Measurements from ENCODE around the gene MRGPRE.

DNA sequence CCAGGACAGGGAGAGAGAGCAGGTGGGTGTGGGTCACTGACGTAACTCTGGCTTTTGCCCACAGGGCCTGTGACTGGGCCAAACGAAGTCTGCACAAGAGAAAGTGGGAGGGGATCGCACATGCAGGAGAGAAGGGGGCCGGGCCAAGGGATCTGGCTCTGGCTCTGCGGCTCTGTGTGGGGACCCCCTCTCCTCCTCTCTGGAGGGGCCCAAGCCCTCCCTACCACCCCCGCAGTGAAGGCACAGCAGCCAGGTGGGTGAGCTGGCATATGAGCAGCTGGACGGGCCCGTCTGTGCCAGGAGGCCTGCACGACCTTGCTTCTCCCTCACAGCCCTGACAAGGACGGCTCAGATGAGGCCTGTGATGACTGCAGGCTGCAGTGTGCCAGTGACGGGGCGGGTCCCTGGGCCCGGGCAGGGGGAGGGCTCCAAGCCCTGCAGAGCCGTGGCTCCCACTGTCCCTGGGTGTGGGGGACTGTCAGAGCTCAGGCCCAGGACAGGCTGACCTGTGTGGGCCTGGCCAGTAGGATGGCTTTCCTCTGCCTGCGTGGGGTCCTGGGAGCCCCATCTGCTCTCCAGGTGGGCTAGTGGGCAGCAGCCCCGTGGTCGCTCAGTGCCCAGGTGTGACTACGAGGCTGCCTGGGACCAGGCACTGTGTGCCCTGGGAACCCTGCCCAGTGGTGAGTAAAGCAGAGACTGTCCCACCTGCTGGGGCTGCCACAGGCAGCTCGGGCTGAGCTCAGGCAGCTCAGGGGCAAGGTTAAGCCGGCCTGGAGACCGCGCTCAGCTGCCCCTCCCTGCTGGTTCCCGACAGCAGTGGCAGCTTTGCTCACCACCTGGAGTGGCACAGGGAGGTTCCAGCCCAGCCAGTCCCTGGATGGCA lies 35.8 kb downstream of the MRGPRE start:
- TF ChIP-seq, protein P1, sequence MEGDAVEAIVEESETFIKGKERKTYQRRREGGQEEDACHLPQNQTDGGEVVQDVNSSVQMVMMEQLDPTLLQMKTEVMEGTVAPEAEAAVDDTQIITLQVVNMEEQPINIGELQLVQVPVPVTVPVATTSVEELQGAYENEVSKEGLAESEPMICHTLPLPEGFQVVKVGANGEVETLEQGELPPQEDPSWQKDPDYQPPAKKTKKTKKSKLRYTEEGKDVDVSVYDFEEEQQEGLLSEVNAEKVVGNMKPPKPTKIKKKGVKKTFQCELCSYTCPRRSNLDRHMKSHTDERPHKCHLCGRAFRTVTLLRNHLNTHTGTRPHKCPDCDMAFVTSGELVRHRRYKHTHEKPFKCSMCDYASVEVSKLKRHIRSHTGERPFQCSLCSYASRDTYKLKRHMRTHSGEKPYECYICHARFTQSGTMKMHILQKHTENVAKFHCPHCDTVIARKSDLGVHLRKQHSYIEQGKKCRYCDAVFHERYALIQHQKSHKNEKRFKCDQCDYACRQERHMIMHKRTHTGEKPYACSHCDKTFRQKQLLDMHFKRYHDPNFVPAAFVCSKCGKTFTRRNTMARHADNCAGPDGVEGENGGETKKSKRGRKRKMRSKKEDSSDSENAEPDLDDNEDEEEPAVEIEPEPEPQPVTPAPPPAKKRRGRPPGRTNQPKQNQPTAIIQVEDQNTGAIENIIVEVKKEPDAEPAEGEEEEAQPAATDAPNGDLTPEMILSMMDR (IDR thresholded peaks at IDR 0.05) = no peak
- no peak for TF ChIP-seq POLR2A (IDR thresholded peaks at IDR 0.05)

Measured in esophagus squamous epithelium (tissue), 4 donors.